H1 (cell line): ENCODE measurements around the gene ZNF592. TPM values are rescaled to one million over a fixed set of nuclear protein-coding genes. Genes with fewer than 3 reads are reported as not detected.

ENCODE experiments used
- CTCF ChIA-PET: fragments of 300-600 bp; sonication (Branson Sonifier 250); formaldehyde crosslinking; loops from one replicate; lab custom pipeline; 2021; ENCODE audit not compliant: partially characterized antibody; lab: Charles Lee
- POLR2A ChIA-PET: fragments of 300-600 bp; sonication (Branson Sonifier 250); formaldehyde crosslinking; loops from one replicate; lab custom pipeline; 2021; ENCODE audit warnings: inconsistent platforms; ENCODE audit not compliant: partially characterized antibody; lab: Charles Lee
- DNase-seq, 2 experiments: peaks; one replicate each; pipeline versions ENCODE4 v3.0.0 to v3.0.0-alpha.2; 2010 to 2022; ENCODE audit warnings: low spot score in 2 of 2, low read depth in 1 of 2, mixed read lengths in 1 of 2
- FAIRE-seq: peaks from 2 replicates; lab custom pipeline; 2011; peaks lifted over from hg19 to GRCh38; lab: Jason Lieb, UNC
- H2AFZ ChIP-seq: 2 replicates; pipeline ENCODE4 v1.8.1; 2012; ENCODE audit warnings: low read length, inconsistent platforms
- H2AK5ac ChIP-seq: 2 replicates; pipeline ENCODE4 v1.6.1; 2013; ENCODE audit warnings: low read depth, low read length
- H2BK120ac ChIP-seq: replicated peaks from 2 replicates; pipeline ENCODE3; 2013; ENCODE audit warnings: low read depth, low read length, inconsistent platforms
- H2BK12ac ChIP-seq: 2 replicates; pipeline ENCODE4 v1.6.1; 2013; ENCODE audit warnings: low read depth, low read length
- H2BK15ac ChIP-seq: 2 replicates; pipeline ENCODE4 v1.6.1; 2013; ENCODE audit warnings: low read length
- H2BK20ac ChIP-seq: 2 replicates; pipeline ENCODE4 v1.6.1; 2013; ENCODE audit warnings: low read length
- H2BK5ac ChIP-seq: 2 replicates; pipeline ENCODE4 v1.6.1; 2013; ENCODE audit warnings: low read depth, low read length
- H3K14ac ChIP-seq: 2 replicates; pipeline ENCODE4 v1.6.1; 2013; ENCODE audit warnings: inconsistent platforms; ENCODE audit not compliant: insufficient read length
- H3K18ac ChIP-seq: 2 replicates; pipeline ENCODE4 v1.6.1; 2013; ENCODE audit warnings: low read length; ENCODE audit errors: extremely low read depth
- H3K23ac ChIP-seq: 2 replicates; pipeline ENCODE4 v1.6.1; 2013; ENCODE audit warnings: inconsistent platforms; ENCODE audit not compliant: insufficient read length
- H3K23me2 ChIP-seq: 2 replicates; pipeline ENCODE4 v1.6.1; 2013; ENCODE audit warnings: low read depth, low read length
- H3K27ac ChIP-seq: 2 replicates; pipeline ENCODE4 v1.6.1; 2011; ENCODE audit warnings: low read depth, low read length, inconsistent platforms
- H3K27me3 ChIP-seq, 4 experiments: replicated peaks in 1 of 4; 1 replicate in 1 of 4; 2 replicates in 3 of 4; pipeline versions ENCODE4 v1.6.1 to v1.8.1; 2011 to 2013; ENCODE audit warnings: low read length in 3 of 4, mild to moderate bottlenecking in 3 of 4, inconsistent platforms in 2 of 4, mixed read lengths in 2 of 4, moderate library complexity in 1 of 4; ENCODE audit not compliant: control insufficient read depth in 3 of 4, insufficient read depth in 3 of 4; ENCODE audit errors: extremely low read depth in 1 of 4
- H3K36me3 ChIP-seq, 4 experiments: 2 replicates each; pipeline versions ENCODE4 v1.6.1 to v1.8.1; 2011 to 2013; ENCODE audit warnings: mild to moderate bottlenecking in 4 of 4, low read length in 3 of 4, moderate library complexity in 2 of 4, control low read depth in 1 of 4, inconsistent platforms in 1 of 4; ENCODE audit not compliant: insufficient read depth in 4 of 4, control insufficient read depth in 2 of 4
- H3K4ac ChIP-seq: replicated peaks from 2 replicates; pipeline ENCODE3; 2013; ENCODE audit warnings: low read length, low read depth, mixed read lengths, inconsistent platforms; ENCODE audit not compliant: insufficient read length
- H3K4me1 ChIP-seq, 4 experiments: replicated peaks in 1 of 4; 1 replicate in 1 of 4; 2 replicates in 3 of 4; pipeline versions ENCODE4 v1.6.1 to v1.8.1; 2011 to 2013; ENCODE audit warnings: low read length in 3 of 4, inconsistent platforms in 2 of 4, mixed read lengths in 1 of 4; ENCODE audit not compliant: insufficient read depth in 4 of 4, control insufficient read depth in 3 of 4
- H3K4me2 ChIP-seq, 2 experiments: 2 replicates each; pipeline versions ENCODE4 v1.6.1 to v1.8.1; 2011 to 2013; ENCODE audit warnings: low read depth in 2 of 2, low read length in 2 of 2, control low read depth in 1 of 2, inconsistent platforms in 1 of 2, mild to moderate bottlenecking in 1 of 2; ENCODE audit not compliant: insufficient read depth in 1 of 2
- H3K4me3 ChIP-seq, 4 experiments: fragments of 200-600, 300-600 bp in 1 of 4; sonication (generic), shearing (Covaris generic), sonication (Bioruptor Twin) in 1 of 4; 2 replicates each; pipeline versions ENCODE4 v1.5.1 to v1.8.1; 2011 to 2016; ENCODE audit warnings: low read length in 4 of 4, low read depth in 3 of 4, control low read depth in 2 of 4, inconsistent platforms in 2 of 4, mild to moderate bottlenecking in 2 of 4, mixed read lengths in 1 of 4, moderate library complexity in 1 of 4; ENCODE audit not compliant: insufficient read depth in 2 of 4; ENCODE audit errors: extremely low read depth in 1 of 4
- H3K56ac ChIP-seq: replicated peaks from 2 replicates; pipeline ENCODE3; 2013; ENCODE audit warnings: low read depth, mild to moderate bottlenecking, mixed read lengths, low read length, inconsistent platforms; ENCODE audit not compliant: insufficient read length
- H3K79me1 ChIP-seq: 2 replicates; pipeline ENCODE4 v1.6.1; 2013; ENCODE audit warnings: low read depth, low read length, control low read depth
- H3K79me2 ChIP-seq, 2 experiments: 2 replicates each; pipeline versions ENCODE4 v1.6.1 to v1.8.1; 2012 to 2013; ENCODE audit warnings: low read length in 2 of 2, mild to moderate bottlenecking in 2 of 2, inconsistent platforms in 1 of 2; ENCODE audit not compliant: insufficient read depth in 2 of 2, control insufficient read depth in 1 of 2
- H3K9ac ChIP-seq, 4 experiments: replicated peaks in 1 of 4; 1 replicate in 1 of 4; 2 replicates in 3 of 4; pipeline versions ENCODE4 v1.6.1 to v1.8.1; 2011 to 2013; ENCODE audit warnings: low read depth in 3 of 4, low read length in 3 of 4, control low read depth in 2 of 4, mild to moderate bottlenecking in 2 of 4, moderate library complexity in 2 of 4, inconsistent platforms in 1 of 4; ENCODE audit errors: extremely low read depth in 1 of 4
- H3K9me3 ChIP-seq, 2 experiments: 2 replicates each; pipeline versions ENCODE4 v1.6.1 to v1.8.1; 2012 to 2013; ENCODE audit warnings: mild to moderate bottlenecking in 2 of 2, moderate library complexity in 2 of 2, control low read depth in 1 of 2, inconsistent platforms in 1 of 2, low read depth in 1 of 2, low read length in 1 of 2, mixed read lengths in 1 of 2; ENCODE audit not compliant: insufficient read depth in 2 of 2
- H4K20me1 ChIP-seq, 2 experiments: replicated peaks in 1 of 2; 2 replicates each; pipeline versions ENCODE3 to v1.8.1; 2011 to 2013; ENCODE audit warnings: inconsistent platforms in 2 of 2, low read length in 2 of 2, mild to moderate bottlenecking in 1 of 2; ENCODE audit not compliant: insufficient read depth in 2 of 2, control insufficient read depth in 1 of 2
- H4K5ac ChIP-seq: 2 replicates; pipeline ENCODE4 v1.6.1; 2013; ENCODE audit warnings: low read length, low read depth, mixed read lengths, inconsistent platforms; ENCODE audit not compliant: insufficient read length
- H4K8ac ChIP-seq: 2 replicates; pipeline ENCODE4 v1.8.0; 2013; ENCODE audit warnings: mild to moderate bottlenecking, moderate library complexity, low read length, inconsistent platforms; ENCODE audit not compliant: insufficient read depth; ENCODE audit errors: extremely low read depth
- H4K91ac ChIP-seq: replicated peaks from 2 replicates; pipeline ENCODE3; 2013; ENCODE audit warnings: low read length, mixed read lengths, inconsistent platforms; ENCODE audit not compliant: insufficient read length
- KDM4A ChIP-seq: IDR thresholded peaks from one replicate; pipeline ENCODE4 v1.7.1; 2012; ENCODE audit warnings: low read depth, mild to moderate bottlenecking, moderate library complexity, low read length, inconsistent platforms; ENCODE audit not compliant: severe bottlenecking
- NRF1 ChIP-seq: IDR thresholded peaks from 2 replicates; pipeline ENCODE4 v1.6.1; 2011; ENCODE audit warnings: mild to moderate bottlenecking, low read depth, low read length, improper control_type of control experiment
- SAP30 ChIP-seq: fragments of 300-600 bp; sonication (generic); IDR thresholded peaks from 2 replicates; pipeline ENCODE4 v1.7.1; 2012; ENCODE audit warnings: low read length, moderate library complexity, mild to moderate bottlenecking, inconsistent platforms; ENCODE audit not compliant: insufficient read depth, insufficient replicate concordance
- WGBS, 2 experiments: shearing (Covaris generic) in 1 of 2; methylation state at CpG; one replicate each; pipeline versions ENCODE4 v1.1.6 to v1.1.7; 2013 to 2015; ENCODE audit warnings: low lambda C conversion rate in 2 of 2, mixed read lengths in 2 of 2, inconsistent platforms in 1 of 2, low coverage in 1 of 2, missing lambda C conversion rate in 1 of 2; ENCODE audit not compliant: insufficient replicate concordance in 2 of 2, insufficient coverage in 1 of 2, insufficient read length in 1 of 2; ENCODE audit errors: extremely low coverage in 1 of 2, missing lambda C conversion rate in 1 of 2; 5-methylcytosine and 5-hydroxymethylcytosine counted together
- polyA plus RNA-seq, 7 experiments: library from polyadenylated mRNA; depleted of rRNA in 3 of 7; stranded (reverse) in 5 of 7; unstranded in 2 of 7; fragments of >200 nt in 5 of 7; fragments of 200-250 nt in 2 of 7; gene quantifications; 1 replicate in 5 of 7; 2 replicates in 1 of 7; 4 replicates in 1 of 7; pipeline versions ENCODE4 v1.2.1 to v1.2.3, GENCODE V29; 2011 to 2013; ENCODE audit warnings: missing spikeins in 2 of 7, mixed read lengths in 2 of 7
- total RNA-seq: library from RNA; stranded (reverse); fragmentation: NEBNext Ultra II Directional; extraction: Animal tissue kit (Norgen Biotek cat#: 25700); gene quantifications from 2 replicates; pipeline ENCODE4 v1.2.1, GENCODE V29; 2021

ZNF592 gene
- total and polyA plus RNA-seq, 2 of the 8 experiments (the other 6 are each of a cell fraction or from before 2014, with no cell fraction given), result 14.2 to 33.0 TPM

DNA sequence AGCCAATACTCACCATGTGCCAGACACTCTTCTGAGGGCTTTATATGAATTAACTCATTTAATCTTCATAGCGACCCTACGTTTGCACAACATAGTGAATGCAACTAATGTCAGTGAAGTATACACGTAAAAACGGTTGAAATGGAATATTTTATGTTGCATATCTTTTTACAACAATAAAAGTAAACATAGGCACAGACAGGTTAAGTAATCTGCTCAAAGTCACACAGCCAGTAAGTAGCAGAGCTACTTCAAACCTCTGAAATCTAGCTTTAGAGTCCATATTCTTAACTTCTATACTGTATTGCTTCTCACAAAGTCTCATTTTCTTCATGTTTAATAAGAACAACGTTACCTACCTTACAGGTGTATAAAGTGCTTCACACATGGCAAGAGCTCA lies 34.0 kb upstream of the ZNF592 start:
- DNase-seq (no peak), FAIRE-seq (no peak)
- ChIA-PET POLR2A (interaction anchor here (0.9 to 6.2 kb wide), 7 partner anchors 8 to 56 kb away, joined by 3 to 43 read pairs (median 5); partner anchors contain the start of gene NMB), CTCF (interaction anchor here (0.6 to 1.6 kb wide), 4 partner anchors 8 to 328 kb away, joined by 3 to 6 read pairs (median 3); no protein-coding TSS in a partner anchor)
- Histone ChIP-seq H4K20me1 (peaks cover 5 to 6% of the 10 kb centered on the region in 2 experiments), H3K79me1 (no peaks in the 10 kb centered on the region), H2BK15ac (no peak overlapping the region), H3K23ac (no peak overlapping the region), H3K79me2 (peaks cover 7 to 59% of the 10 kb centered on the region in 2 experiments), H3K27ac (no peak overlapping the region), H4K5ac (no peak overlapping the region), H2AFZ (no peak overlapping the region), H2BK5ac (no peak overlapping the region), H3K18ac (no peak overlapping the region), H3K23me2 (peaks cover 3% of the 10 kb centered on the region; the same call in 1 of the 2 replicates), H3K36me3 (peaks cover 0 to 18% (median 5%) of the 10 kb centered on the region in 4 experiments; a peak in 6 of 8 replicates), H3K4me2 (peak overlapping the region; percentile 78 to 90), H3K9ac (no peak overlapping the region), H4K8ac (no peak overlapping the region), H3K4me3 (peak overlapping the region in 3 of 4 experiments; percentile 88 to 92 (median 89); a peak in 6 of 8 replicates), H4K91ac (no peak overlapping the region), H3K27me3 (no peaks in the 10 kb centered on the region), H3K4me1 (peaks cover 0 to 6% (median 1%) of the 10 kb centered on the region in 4 experiments; a peak in 2 of 7 replicates), H3K4ac (no peak overlapping the region), H3K56ac (no peak overlapping the region), H2BK20ac (no peak overlapping the region), H2BK12ac (no peak overlapping the region), H3K9me3 (no peaks in the 10 kb centered on the region), H2AK5ac (no peak overlapping the region), H2BK120ac (no peak overlapping the region), H3K14ac (no peak overlapping the region)
- no peak for TF ChIP-seq NRF1
- no peak for TF ChIP-seq SAP30
- TF ChIP-seq KDM4A, result no peak
- 83% methylated on average over 5 of the region's 5 CpGs; no CpG with 5 or more reads in 1 of the 2 experiments for WGBS, 2 experiments
